ENCODE data around the gene FBXO11. TPM values are rescaled to one million over a fixed set of nuclear protein-coding genes. Genes with fewer than 3 reads are reported as not detected.

Gene FBXO11
- total RNA-seq, 1 donor from 2014 or later: 71.3 TPM

DNA sequence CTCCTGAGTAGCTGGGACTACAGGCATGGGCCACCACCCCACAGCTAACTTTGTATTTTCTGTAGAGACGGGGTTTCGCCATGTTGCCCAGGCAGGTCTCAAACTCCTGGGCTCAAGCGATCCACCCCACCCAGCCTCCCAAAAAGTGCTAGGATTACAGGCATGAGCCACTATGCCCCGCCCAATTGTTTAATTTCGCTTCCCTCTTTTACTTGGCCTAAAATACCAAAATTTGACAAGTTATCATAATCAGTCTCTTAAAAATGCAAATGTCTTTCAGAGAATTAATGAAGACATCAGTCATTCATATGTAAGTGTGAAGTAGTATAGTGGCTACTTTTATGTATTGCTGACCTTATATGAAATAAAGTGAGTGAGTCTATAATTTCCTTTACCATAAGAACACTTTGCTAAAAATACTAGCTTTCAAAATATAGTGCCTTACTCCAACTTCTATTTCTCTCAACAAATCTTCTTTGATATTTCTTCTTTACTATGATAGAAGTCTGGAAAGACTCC, 9.8 kb downstream of the FBXO11 start:
- Histone ChIP-seq H3K9me3 (ENCODE audit: low read depth) (no peaks in the 10 kb centered on the region), H3K4me2 (no peak overlapping the region), H3K27ac (no peak overlapping the region), H3K36me3 (no peaks in the 10 kb centered on the region), H4K20me1 (ENCODE audit: low read depth) (peaks cover 91% of the 10 kb centered on the region), H2AFZ (replicated peaks) (no peak overlapping the region), H3F3A (ENCODE audit: low read depth) (peaks cover 13% of the 10 kb centered on the region), H3K9ac (no peak overlapping the region), H3K79me2 (ENCODE audit: low read depth) (peaks cover 100% of the 10 kb centered on the region), H3K27me3 (no peaks in the 10 kb centered on the region), H3K4me1 (peaks cover 4% of the 10 kb centered on the region), H3K4me3 (no peak overlapping the region)
- Mint-ChIP-seq H3K9me3 (no peaks in the 10 kb centered on the region), H3K27me3 (ENCODE audit: insufficient read depth, low read depth) (no peaks in the 10 kb centered on the region), H3K36me3 (peaks cover 37% of the 10 kb centered on the region), H3K27ac (no peak overlapping the region), H3K4me1 (peaks cover 3% of the 10 kb centered on the region), H3K4me3 (no peak overlapping the region)
- TF ChIP-seq EZH2phosphoT487 (IDR thresholded peaks at IDR 0.05) (no peak), EZH2 (IDR thresholded peaks at IDR 0.05) (no peak)
- TF ChIP-seq, protein P1, sequence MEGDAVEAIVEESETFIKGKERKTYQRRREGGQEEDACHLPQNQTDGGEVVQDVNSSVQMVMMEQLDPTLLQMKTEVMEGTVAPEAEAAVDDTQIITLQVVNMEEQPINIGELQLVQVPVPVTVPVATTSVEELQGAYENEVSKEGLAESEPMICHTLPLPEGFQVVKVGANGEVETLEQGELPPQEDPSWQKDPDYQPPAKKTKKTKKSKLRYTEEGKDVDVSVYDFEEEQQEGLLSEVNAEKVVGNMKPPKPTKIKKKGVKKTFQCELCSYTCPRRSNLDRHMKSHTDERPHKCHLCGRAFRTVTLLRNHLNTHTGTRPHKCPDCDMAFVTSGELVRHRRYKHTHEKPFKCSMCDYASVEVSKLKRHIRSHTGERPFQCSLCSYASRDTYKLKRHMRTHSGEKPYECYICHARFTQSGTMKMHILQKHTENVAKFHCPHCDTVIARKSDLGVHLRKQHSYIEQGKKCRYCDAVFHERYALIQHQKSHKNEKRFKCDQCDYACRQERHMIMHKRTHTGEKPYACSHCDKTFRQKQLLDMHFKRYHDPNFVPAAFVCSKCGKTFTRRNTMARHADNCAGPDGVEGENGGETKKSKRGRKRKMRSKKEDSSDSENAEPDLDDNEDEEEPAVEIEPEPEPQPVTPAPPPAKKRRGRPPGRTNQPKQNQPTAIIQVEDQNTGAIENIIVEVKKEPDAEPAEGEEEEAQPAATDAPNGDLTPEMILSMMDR (IDR thresholded peaks at IDR 0.05): no peak
- no peak for DNase-seq (ENCODE audit: low spot score)

DNA sequence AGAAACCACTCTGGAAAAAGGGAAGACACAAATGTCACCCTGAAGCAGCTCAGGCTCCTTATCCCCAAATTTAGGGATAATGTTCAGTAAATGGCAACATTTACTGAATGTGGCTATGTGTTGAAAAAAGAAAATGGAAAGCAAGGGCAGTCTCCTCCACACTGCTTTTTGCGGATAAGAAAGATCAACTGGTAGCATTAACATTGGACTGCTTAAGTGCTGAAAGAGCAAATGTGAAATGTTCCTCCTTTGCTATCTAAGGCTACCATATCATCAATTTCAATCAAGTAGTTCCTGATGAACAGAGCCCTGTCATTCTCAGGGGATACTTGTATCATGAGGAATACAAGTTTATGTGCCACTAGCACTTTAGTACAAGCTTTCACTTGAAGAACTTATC, 12.5 kb downstream of the FBXO11 start:
- no peaks in the 10 kb centered on the region for H3K27me3 ChIP-seq
- Mint-ChIP-seq H3K27ac (no peak overlapping the region), H3K9me3 (peaks cover 2% of the 10 kb centered on the region), H3K27me3 (ENCODE audit: insufficient read depth, low read depth) (no peaks in the 10 kb centered on the region), H3K4me3 (no peak overlapping the region), H3K36me3 (peaks cover 36% of the 10 kb centered on the region), H3K4me1 (peaks cover 3% of the 10 kb centered on the region)
- TF ChIP-seq EZH2phosphoT487 (IDR thresholded peaks at IDR 0.05) (no peak), EZH2 (IDR thresholded peaks at IDR 0.05) (no peak)
- TF ChIP-seq, protein P1 (IDR thresholded peaks at IDR 0.05): no peak
- peaks cover 4% of the 10 kb centered on the region for H3K4me1 ChIP-seq
- no peaks in the 10 kb centered on the region for H3K9me3 ChIP-seq (ENCODE audit: low read depth)
- H3K4me2 ChIP-seq: no peak overlapping the region
- no peak overlapping the region for H3K27ac ChIP-seq
- peaks cover 100% of the 10 kb centered on the region for H3K79me2 ChIP-seq (ENCODE audit: low read depth)
- peaks cover 100% of the 10 kb centered on the region for H4K20me1 ChIP-seq (ENCODE audit: low read depth)
- no peak for DNase-seq (ENCODE audit: low spot score)
- no peak overlapping the region for H3K4me3 ChIP-seq
- H3F3A ChIP-seq (ENCODE audit: low read depth): no peaks in the 10 kb centered on the region
- H2AFZ ChIP-seq (replicated peaks): no peak overlapping the region
- no peak overlapping the region for H3K9ac ChIP-seq
- no peaks in the 10 kb centered on the region for H3K36me3 ChIP-seq

- TF ChIP-seq EZH2 (IDR thresholded peaks at IDR 0.05) (no peak), EZH2phosphoT487 (IDR thresholded peaks at IDR 0.05) (no peak)
- TF ChIP-seq, protein P1 (IDR thresholded peaks at IDR 0.05): no peak
These were observed 14.0 kb downstream of the FBXO11 start for GRCh38 chr2:47892338-47892730.

More at GRCh38 chr2:47892338-47892730, 14.0 kb downstream of the FBXO11 start:
- no peaks in the 10 kb centered on the region for H3K4me1 ChIP-seq
- no peak overlapping the region for H3K27ac ChIP-seq
- no peak for DNase-seq (ENCODE audit: low spot score)
- no peak overlapping the region for H3K4me3 ChIP-seq
- Mint-ChIP-seq H3K4me3 (no peak overlapping the region), H3K4me1 (peaks cover 3% of the 10 kb centered on the region), H3K27ac (no peak overlapping the region), H3K9me3 (peaks cover 5% of the 10 kb centered on the region), H3K27me3 (ENCODE audit: insufficient read depth, low read depth) (no peaks in the 10 kb centered on the region), H3K36me3 (peaks cover 35% of the 10 kb centered on the region)
- H3K9ac ChIP-seq: no peak overlapping the region
- H4K20me1 ChIP-seq (ENCODE audit: low read depth): peaks cover 100% of the 10 kb centered on the region
- H3K27me3 ChIP-seq: no peaks in the 10 kb centered on the region
- no peaks in the 10 kb centered on the region for H3K36me3 ChIP-seq
- H3F3A ChIP-seq (ENCODE audit: low read depth): no peaks in the 10 kb centered on the region
- no peak overlapping the region for H3K4me2 ChIP-seq
- no peak overlapping the region for H2AFZ ChIP-seq (replicated peaks)
- H3K79me2 ChIP-seq (ENCODE audit: low read depth): peaks cover 100% of the 10 kb centered on the region
- H3K9me3 ChIP-seq (ENCODE audit: low read depth): no peaks in the 10 kb centered on the region
